T-helper 2 cell treated with Interferon-gamma antibody and Interleukin-4, amounts not matched to agents 5 μg/mL and 100 μg/mL, for 36 hours (primary cell): Measurements from ENCODE around the gene SIMC1.

Source experiments
- DNase-seq: peaks from one replicate; pipeline ENCODE4 v3.0.0; 2021; ENCODE audit warnings: low spot score
- H3K27ac Mint-ChIP-seq: one replicate; pipeline ENCODE4 v1.8.0; 2021; ENCODE audit warnings: mild to moderate bottlenecking, mixed read lengths
- H3K27me3 Mint-ChIP-seq: one replicate; pipeline ENCODE4 v1.8.0; 2021; ENCODE audit warnings: low read depth, mixed read lengths
- H3K36me3 Mint-ChIP-seq: one replicate; pipeline ENCODE4 v1.8.0; 2021; ENCODE audit warnings: low read depth, mixed read lengths
- H3K4me1 Mint-ChIP-seq: one replicate; pipeline ENCODE4 v1.8.0; 2021; ENCODE audit warnings: low read depth, mixed read lengths
- H3K4me3 Mint-ChIP-seq: one replicate; pipeline ENCODE4 v1.8.0; 2022; ENCODE audit warnings: mild to moderate bottlenecking, moderate library complexity, mixed read lengths
- H3K9me3 Mint-ChIP-seq: one replicate; pipeline ENCODE4 v1.8.0; 2021; ENCODE audit warnings: mixed read lengths

The SIMC1 gene

GRCh38 chr5:176388444-176389134 lies 150.4 kb downstream of the SIMC1 start, which contains the start of the genes HIGD2A and NOP16:
TSS of gene HIGD2A (plus strand) at chr5:176388751. CDS start at chr5:176388820, 69 bp downstream.
TSS of gene NOP16 (minus strand) at chr5:176388598. CDS start at chr5:176388539, 59 bp downstream.
- peak; percentile 95 for DNase-seq
- Mint-ChIP-seq H3K27ac (peak within 1 kb of the TSS; percentile 99), H3K4me3 (peak within 1 kb of the TSS; percentile 92), H3K27me3 (no peaks in the 10 kb centered on the region), H3K36me3 (peaks cover 49% of the 10 kb centered on the region), H3K4me1 (peaks cover 23% of the 10 kb centered on the region), H3K9me3 (no peaks in the 10 kb centered on the region)

- no peak for DNase-seq
- peaks cover 23% of the 10 kb centered on the region for H3K4me1 Mint-ChIP-seq
- H3K36me3 Mint-ChIP-seq = peaks cover 44% of the 10 kb centered on the region
These were observed 151.2 kb downstream of the SIMC1 start for GRCh38 chr5:176389135-176390123.

GRCh38 chr5:176391479-176391878 lies 153.3 kb downstream of the SIMC1 start:
- H3K4me1 Mint-ChIP-seq = peaks cover 13% of the 10 kb centered on the region
- H3K36me3 Mint-ChIP-seq = peaks cover 28% of the 10 kb centered on the region
- H3K27me3 Mint-ChIP-seq = no peaks in the 10 kb centered on the region
- no peak overlapping the region for H3K4me3 Mint-ChIP-seq
- H3K9me3 Mint-ChIP-seq = no peaks in the 10 kb centered on the region
- DNase-seq = no peak
- no peak overlapping the region for H3K27ac Mint-ChIP-seq

More at GRCh38 chr5:176389135-176390123, 151.2 kb downstream of the SIMC1 start:
- no peaks in the 10 kb centered on the region for H3K27me3 Mint-ChIP-seq
- peak overlapping the region; percentile 92 for H3K4me3 Mint-ChIP-seq
- peak overlapping the region; percentile 99 for H3K27ac Mint-ChIP-seq
- no peaks in the 10 kb centered on the region for H3K9me3 Mint-ChIP-seq

- H3K27ac Mint-ChIP-seq = no peak overlapping the region
- no peak overlapping the region for H3K4me3 Mint-ChIP-seq
- DNase-seq = no peak
- no peaks in the 10 kb centered on the region for H3K27me3 Mint-ChIP-seq
- H3K4me1 Mint-ChIP-seq = peaks cover 10% of the 10 kb centered on the region
- peaks cover 24% of the 10 kb centered on the region for H3K36me3 Mint-ChIP-seq
- no peaks in the 10 kb centered on the region for H3K9me3 Mint-ChIP-seq
These were observed 153.8 kb downstream of the SIMC1 start for GRCh38 chr5:176391999-176392398.

GRCh38 chr5:176392526-176392925 lies 154.3 kb downstream of the SIMC1 start:
- Mint-ChIP-seq H3K27ac (no peak overlapping the region), H3K9me3 (no peaks in the 10 kb centered on the region), H3K36me3 (peaks cover 21% of the 10 kb centered on the region), H3K27me3 (no peaks in the 10 kb centered on the region), H3K4me3 (no peak overlapping the region), H3K4me1 (peaks cover 6% of the 10 kb centered on the region)
- no peak for DNase-seq

GRCh38 chr5:176394096-176394495 lies 155.9 kb downstream of the SIMC1 start:
- Mint-ChIP-seq H3K27ac (no peak overlapping the region), H3K4me3 (no peak overlapping the region), H3K4me1 (peaks cover 3% of the 10 kb centered on the region), H3K27me3 (no peaks in the 10 kb centered on the region), H3K9me3 (no peaks in the 10 kb centered on the region), H3K36me3 (peaks cover 18% of the 10 kb centered on the region)
- no peak for DNase-seq

GRCh38 chr5:176394881-176395675 lies 156.9 kb downstream of the SIMC1 start:
- no peak overlapping the region for H3K4me3 Mint-ChIP-seq
- H3K4me1 Mint-ChIP-seq = no peaks in the 10 kb centered on the region
- no peak overlapping the region for H3K27ac Mint-ChIP-seq
- no peak for DNase-seq
- no peaks in the 10 kb centered on the region for H3K27me3 Mint-ChIP-seq
- no peaks in the 10 kb centered on the region for H3K9me3 Mint-ChIP-seq
- peaks cover 12% of the 10 kb centered on the region for H3K36me3 Mint-ChIP-seq
